Smooth muscle cell (in vitro differentiated cells): ENCODE measurements around the gene XKR7. TPM values are rescaled to one million over a fixed set of nuclear protein-coding genes. Genes with fewer than 3 reads are reported as not detected.

Experiments used
- DNase-seq: peaks from one replicate; lab custom pipeline; 2025; ENCODE audit not compliant: unreplicated experiment; lab: John Stamatoyannopoulos, UW
- H2AFZ ChIP-seq: fragments of 200-600 bp; sonication (generic); 2 replicates; pipeline ENCODE4 v1.6.0; 2016; ENCODE audit warnings: antibody characterized with exemption, low read depth, mild to moderate bottlenecking
- H3F3A ChIP-seq: fragments of 200-600 bp; sonication (generic); 2 replicates; pipeline ENCODE4 v1.6.0; 2017; ENCODE audit warnings: antibody characterized with exemption, low read depth
- H3K27ac ChIP-seq: fragments of 200-600 bp; sonication (generic); 2 replicates; pipeline ENCODE4 v1.5.1; 2016; ENCODE audit warnings: low read depth, mild to moderate bottlenecking
- H3K27me3 ChIP-seq: fragments of 200-600 bp; sonication (generic); 2 replicates; pipeline ENCODE4 v1.6.1; 2016; ENCODE audit warnings: low read depth, mild to moderate bottlenecking
- H3K36me3 ChIP-seq: fragments of 200-600 bp; sonication (generic); 2 replicates; pipeline ENCODE4 v1.5.1; 2016; ENCODE audit warnings: low read depth
- H3K4me1 ChIP-seq: fragments of 200-600 bp; sonication (generic); 2 replicates; pipeline ENCODE4 v1.5.1; 2016; ENCODE audit warnings: low read depth
- H3K4me2 ChIP-seq: fragments of 200-600 bp; sonication (generic); 2 replicates; pipeline ENCODE4 v1.6.0; 2016; ENCODE audit warnings: mild to moderate bottlenecking
- H3K4me3 ChIP-seq: fragments of 200-600 bp; sonication (generic); 2 replicates; pipeline ENCODE4 v1.5.1; 2016; ENCODE audit warnings: mild to moderate bottlenecking
- H3K79me2 ChIP-seq: fragments of 200-600 bp; sonication (generic); 2 replicates; pipeline ENCODE4 v1.6.0; 2016; ENCODE audit warnings: low read depth, mild to moderate bottlenecking
- H3K9ac ChIP-seq: fragments of 200-600 bp; sonication (generic); 2 replicates; pipeline ENCODE4 v1.6.0; 2016; ENCODE audit warnings: low read depth
- H3K9me3 ChIP-seq: fragments of 200-600 bp; sonication (generic); replicated peaks from 2 replicates; pipeline ENCODE4 v1.5.1; 2016; ENCODE audit warnings: low read depth
- H4K20me1 ChIP-seq: fragments of 200-600 bp; sonication (generic); 2 replicates; pipeline ENCODE4 v1.6.0; 2016; ENCODE audit warnings: low read depth
- CTCF ChIP-seq: fragments of 200-600 bp; sonication (generic); IDR thresholded peaks from 2 replicates; pipeline ENCODE4 v1.5.1; 2017; ENCODE audit warnings: borderline replicate concordance, mild to moderate bottlenecking, antibody characterized with exemption; ENCODE audit not compliant: insufficient read depth, poor library complexity, severe bottlenecking
- WGBS: methylation state at CpG from one replicate; pipeline ENCODE4 v1.1.7; 2016; ENCODE audit warnings: low lambda C conversion rate; 5-methylcytosine and 5-hydroxymethylcytosine counted together
- polyA plus RNA-seq: library from polyadenylated mRNA; unstranded; fragments of >200 nt; fragmentation: Nextera tagmentation; extraction: Ambion mirVana; gene quantifications from 2 replicates; pipeline ENCODE4 v1.2.1, GENCODE V29; 2016
- total RNA-seq: library from RNA; depleted of rRNA; stranded (reverse); fragments of >200 nt; gene quantifications from 2 replicates; pipeline ENCODE4 v1.2.3, GENCODE V29; 2014

Gene XKR7
- total and polyA plus RNA-seq, 2 experiments from 2014 or later: not detected

DNA sequence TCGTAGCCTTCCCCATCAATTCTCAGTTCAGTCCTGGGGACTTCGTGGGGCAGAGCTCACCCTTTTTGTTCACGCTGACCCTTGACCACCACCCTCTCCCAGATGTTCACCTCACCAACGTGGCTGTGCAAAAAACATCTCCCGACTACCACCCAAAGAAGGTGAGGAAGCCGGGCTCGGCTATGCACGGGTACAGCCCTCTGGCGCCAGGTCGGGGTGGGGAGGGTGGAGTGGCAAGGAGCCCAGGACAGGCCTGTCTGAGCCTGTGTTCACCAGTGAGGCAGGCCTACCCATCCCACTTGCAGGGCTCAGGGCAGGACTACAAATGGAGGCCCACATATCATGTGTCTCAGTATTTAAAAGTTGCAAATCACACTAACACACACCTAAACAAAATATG lies 34.3 kb upstream of the XKR7 start:
- Histone ChIP-seq H3K79me2 (no peaks in the 10 kb centered on the region), H4K20me1 (no peaks in the 10 kb centered on the region), H3K9ac (no peak overlapping the region), H3K36me3 (no peaks in the 10 kb centered on the region), H3K4me1 (no peaks in the 10 kb centered on the region), H3K27me3 (no peaks in the 10 kb centered on the region), H3K4me2 (no peak overlapping the region), H3F3A (no peaks in the 10 kb centered on the region), H2AFZ (no peak overlapping the region), H3K27ac (no peak overlapping the region), H3K9me3 (no peaks in the 10 kb centered on the region), H3K4me3 (no peak overlapping the region)
- WGBS: 87% methylated on average over 10 of the region's 10 CpGs
- no peak for DNase-seq
- TF ChIP-seq CTCF: no peak

DNA sequence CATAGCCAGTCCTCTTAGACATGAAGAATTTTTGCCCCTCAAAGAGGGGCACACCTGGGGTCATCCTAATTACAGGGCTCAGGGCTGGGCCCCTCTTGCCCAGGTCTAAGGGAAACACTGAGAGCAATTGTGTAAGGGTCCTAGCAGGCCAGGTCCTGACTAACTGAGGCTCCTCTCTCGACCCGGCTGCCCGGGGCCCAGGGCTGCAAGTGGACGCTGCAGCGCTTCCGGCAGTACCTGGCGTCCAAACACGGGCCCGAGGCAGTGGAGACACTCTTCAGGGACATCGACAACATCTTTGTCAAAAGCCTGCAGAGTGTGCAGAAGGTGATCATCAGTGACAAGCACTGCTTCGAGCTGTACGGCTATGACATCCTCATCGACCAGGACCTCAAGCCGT lies 33.5 kb upstream of the XKR7 start:
- H3K9ac ChIP-seq: no peak overlapping the region
- H4K20me1 ChIP-seq: no peaks in the 10 kb centered on the region
- WGBS: 93% methylated on average over 14 of the region's 14 CpGs
- no peaks in the 10 kb centered on the region for H3F3A ChIP-seq
- no peaks in the 10 kb centered on the region for H3K4me1 ChIP-seq
- no peak for DNase-seq
- H3K79me2 ChIP-seq: no peaks in the 10 kb centered on the region
- no peaks in the 10 kb centered on the region for H3K27me3 ChIP-seq
- no peak overlapping the region for H2AFZ ChIP-seq
- no peak overlapping the region for H3K4me3 ChIP-seq
- no peak overlapping the region for H3K4me2 ChIP-seq
- no peak overlapping the region for H3K27ac ChIP-seq
- H3K36me3 ChIP-seq: no peaks in the 10 kb centered on the region
- no peak for TF ChIP-seq CTCF
- no peaks in the 10 kb centered on the region for H3K9me3 ChIP-seq

GRCh38 chr20:31934968-31935764 lies 32.8 kb upstream of the XKR7 start:
- H3K9me3 ChIP-seq: no peaks in the 10 kb centered on the region
- H3K36me3 ChIP-seq: no peaks in the 10 kb centered on the region
- H3F3A ChIP-seq: no peaks in the 10 kb centered on the region
- no peaks in the 10 kb centered on the region for H3K79me2 ChIP-seq
- no peaks in the 10 kb centered on the region for H4K20me1 ChIP-seq
- no peak overlapping the region for H3K27ac ChIP-seq
- H3K4me3 ChIP-seq: no peak overlapping the region
- H3K4me2 ChIP-seq: no peak overlapping the region
- no peak for DNase-seq
- H2AFZ ChIP-seq: no peak overlapping the region
- TF ChIP-seq CTCF: no peak
- no peak overlapping the region for H3K9ac ChIP-seq
- H3K27me3 ChIP-seq: no peaks in the 10 kb centered on the region
- WGBS: 79% methylated on average over 8 of the region's 8 CpGs
- H3K4me1 ChIP-seq: no peaks in the 10 kb centered on the region

DNA sequence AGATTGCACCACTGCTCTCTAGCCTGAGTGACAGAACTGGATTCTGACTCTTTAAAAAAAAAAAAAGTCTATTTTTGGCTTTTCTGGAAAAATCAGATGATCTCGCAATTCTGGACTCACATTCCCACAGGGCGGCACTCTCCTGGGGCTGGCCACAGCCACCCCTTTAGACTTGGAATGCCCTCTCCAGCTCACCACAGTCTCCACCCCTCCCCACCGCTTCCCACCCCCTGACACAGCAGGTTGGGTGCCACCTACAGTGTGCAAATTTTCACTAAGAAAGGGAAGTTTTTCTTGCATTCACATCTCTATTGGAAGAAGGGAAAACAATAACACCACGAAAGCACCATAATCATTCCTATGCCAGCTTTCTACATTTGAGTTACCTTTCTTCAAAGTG lies 31.5 kb upstream of the XKR7 start:
- no peak for DNase-seq
- WGBS: 61% methylated on average over 4 of the region's 4 CpGs
- Histone ChIP-seq H3K4me1 (no peaks in the 10 kb centered on the region), H3K9me3 (no peaks in the 10 kb centered on the region), H2AFZ (no peak overlapping the region), H3K27me3 (no peaks in the 10 kb centered on the region), H3K36me3 (no peaks in the 10 kb centered on the region), H3K4me2 (no peak overlapping the region), H3K9ac (no peak overlapping the region), H3K27ac (no peak overlapping the region), H3F3A (no peaks in the 10 kb centered on the region), H3K4me3 (no peak overlapping the region), H4K20me1 (no peaks in the 10 kb centered on the region), H3K79me2 (no peaks in the 10 kb centered on the region)
- no peak for TF ChIP-seq CTCF
